Activated T-helper 9 cell treated with anti-CD3 and anti-CD28 coated beads, Interleukin-2, amount 50 U/mL, for 16 hours (primary cell): ENCODE results near the gene MTPN.

Experiments used
- DNase-seq: peaks from one replicate; pipeline ENCODE4 v3.0.0-alpha.2; 2020; ENCODE audit warnings: low read depth

MTPN gene

GRCh38 chr7:135977007-135977741 lies at the start of gene MTPN:
Gene MTPN, minus strand, starts transcription at chr7:135977359. Its CDS starts 259 bp downstream, at chr7:135977100.
- DNase-seq = peak; percentile 95

- no peak for DNase-seq
Measured at GRCh38 chr7:136026209-136026608, 49.0 kb upstream of the MTPN start.

- no peak for DNase-seq
Measured at GRCh38 chr7:136023134-136023869, 46.1 kb upstream of the MTPN start.

GRCh38 chr7:136020556-136020955 lies 43.4 kb upstream of the MTPN start:
- no peak for DNase-seq

- no peak for DNase-seq
Measured at GRCh38 chr7:136018104-136018503, 40.9 kb upstream of the MTPN start.

GRCh38 chr7:136016649-136017395 lies 39.7 kb upstream of the MTPN start:
- DNase-seq = no peak

- no peak for DNase-seq
Measured at GRCh38 chr7:136015638-136016037, 38.5 kb upstream of the MTPN start.

- no peak for DNase-seq
Measured at GRCh38 chr7:136014659-136015058, 37.5 kb upstream of the MTPN start.

- DNase-seq = no peak
Measured at GRCh38 chr7:136012238-136012637, 35.1 kb upstream of the MTPN start.

- no peak for DNase-seq
Measured at GRCh38 chr7:136009488-136010079, 32.4 kb upstream of the MTPN start.

GRCh38 chr7:136006208-136006607 lies 29.0 kb upstream of the MTPN start:
- no peak for DNase-seq

- DNase-seq = no peak
Measured at GRCh38 chr7:136004083-136004482, 26.9 kb upstream of the MTPN start.

GRCh38 chr7:136002802-136003201 lies 25.6 kb upstream of the MTPN start:
- DNase-seq = no peak

- no peak for DNase-seq
Measured at GRCh38 chr7:136000288-136000913, 23.2 kb upstream of the MTPN start.

GRCh38 chr7:135998081-135998480 lies 20.9 kb upstream of the MTPN start:
- no peak for DNase-seq

GRCh38 chr7:135995748-135996147 lies 18.6 kb upstream of the MTPN start:
- no peak for DNase-seq

- no peak for DNase-seq
Measured at GRCh38 chr7:135994466-135995205, 17.5 kb upstream of the MTPN start.

- no peak for DNase-seq
Measured at GRCh38 chr7:135993950-135994349, 16.8 kb upstream of the MTPN start.

GRCh38 chr7:135991906-135992305 lies 14.7 kb upstream of the MTPN start:
- no peak for DNase-seq

GRCh38 chr7:135991322-135991721 lies 14.2 kb upstream of the MTPN start:
- DNase-seq = no peak

GRCh38 chr7:135990258-135990657 lies 13.1 kb upstream of the MTPN start:
- no peak for DNase-seq
